Renal pelvis (tissue), 4 donors: Measurements from ENCODE around the gene PTPRM. TPM values are rescaled to one million over a fixed set of nuclear protein-coding genes. Genes with fewer than 3 reads are reported as not detected.
"Not testable (repeated sequence)": the region's sequence is repeated elsewhere in the genome, so short reads cannot be mapped to it uniquely, and the experiment has no call there.

Experiments used
- DNase-seq: peaks from one replicate; pipeline ENCODE4 v3.0.0-alpha.2; 2013
- polyA plus RNA-seq, 3 donors: library from polyadenylated mRNA; unstranded; fragments of 120-200 nt; gene quantifications; one replicate each; pipeline ENCODE4 v1.2.1, GENCODE V29; 2013; ENCODE audit not compliant: insufficient read length in 3 of 3

PTPRM gene
- polyA plus RNA-seq, 3 donors: 77.7 to 97.3 (median 83.7) TPM

- no peak for DNase-seq
Observed at GRCh38 chr18:7725897-7726296, 158.8 kb downstream of the PTPRM start.

- DNase-seq: no peak
Observed at GRCh38 chr18:7726522-7726921, 159.4 kb downstream of the PTPRM start.

GRCh38 chr18:7727361-7728076 is 160.4 kb downstream of the PTPRM start:
- DNase-seq: no peak

- no peak for DNase-seq
Observed at GRCh38 chr18:7728297-7728696, 161.2 kb downstream of the PTPRM start.

DNA sequence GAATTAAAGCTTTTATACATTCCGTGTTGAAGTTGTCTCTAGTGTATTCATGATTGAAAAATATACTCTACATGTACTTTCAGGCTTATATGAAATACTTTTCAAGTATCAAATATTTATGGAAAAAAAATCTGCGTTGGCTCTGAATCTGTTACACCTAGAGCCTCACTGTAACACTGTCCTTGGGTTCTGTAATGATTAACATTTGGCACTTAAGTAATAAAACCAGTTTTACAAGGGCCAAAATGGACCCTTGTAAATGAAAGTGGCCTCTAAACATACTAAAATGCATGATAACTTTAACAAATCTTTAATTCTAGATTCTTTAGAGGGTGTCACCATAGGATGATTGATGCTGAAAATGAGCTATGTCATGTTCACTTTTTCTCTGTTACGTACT is 162.8 kb downstream of the PTPRM start:
- DNase-seq: no peak

GRCh38 chr18:7730682-7731081 is 163.6 kb downstream of the PTPRM start:
- no peak for DNase-seq

GRCh38 chr18:7733642-7734041 is 166.5 kb downstream of the PTPRM start:
- no peak for DNase-seq

GRCh38 chr18:7735196-7735595 is 168.1 kb downstream of the PTPRM start:
- no peak for DNase-seq

GRCh38 chr18:7735626-7736175 is 168.6 kb downstream of the PTPRM start:
- DNase-seq: no peak

GRCh38 chr18:7736526-7736925 is 169.4 kb downstream of the PTPRM start:
- not testable (repeated sequence) for DNase-seq

GRCh38 chr18:7737550-7737949 is 170.4 kb downstream of the PTPRM start:
- DNase-seq: no peak

- DNase-seq: no peak
Observed at GRCh38 chr18:7740821-7741220, 173.7 kb downstream of the PTPRM start.

DNA sequence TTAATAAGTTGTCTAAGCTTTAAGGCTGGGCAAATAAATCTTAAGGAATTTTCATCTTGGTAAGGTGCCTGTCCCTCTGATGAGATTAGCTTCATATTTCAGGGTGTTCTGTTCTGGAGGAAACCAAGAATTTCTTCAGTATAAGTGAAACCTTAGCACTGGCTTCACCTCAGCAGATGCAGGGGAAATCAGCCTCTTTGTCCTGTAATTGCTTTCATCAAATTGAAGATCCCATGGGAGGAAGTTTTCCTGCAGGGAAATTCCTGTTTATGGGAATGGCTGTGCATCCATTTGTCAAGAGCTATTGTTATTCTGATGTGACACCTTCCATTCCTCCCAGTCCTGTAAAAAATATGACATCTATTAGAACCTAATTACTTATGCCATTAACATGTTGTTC is 174.5 kb downstream of the PTPRM start:
- no peak for DNase-seq

DNA sequence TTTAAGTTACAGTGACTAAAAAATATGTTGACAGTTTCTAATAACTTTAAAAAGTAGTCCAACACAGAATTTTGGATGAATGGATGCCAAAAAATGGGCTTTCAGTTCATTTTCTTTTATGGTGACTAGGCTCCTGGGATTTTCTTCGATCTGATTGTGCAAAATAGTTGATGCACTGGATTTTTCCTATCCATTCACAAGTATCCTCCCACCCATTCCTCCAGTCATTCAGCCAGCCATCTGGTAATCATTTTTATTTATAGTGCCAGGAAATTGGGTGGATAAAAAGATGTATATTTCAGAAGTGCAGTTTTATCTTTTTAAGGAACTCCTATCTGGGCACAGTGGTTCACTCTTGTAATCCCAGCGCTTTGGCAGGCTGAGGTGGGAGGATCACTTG is 175.1 kb downstream of the PTPRM start:
- DNase-seq: no peak

DNA sequence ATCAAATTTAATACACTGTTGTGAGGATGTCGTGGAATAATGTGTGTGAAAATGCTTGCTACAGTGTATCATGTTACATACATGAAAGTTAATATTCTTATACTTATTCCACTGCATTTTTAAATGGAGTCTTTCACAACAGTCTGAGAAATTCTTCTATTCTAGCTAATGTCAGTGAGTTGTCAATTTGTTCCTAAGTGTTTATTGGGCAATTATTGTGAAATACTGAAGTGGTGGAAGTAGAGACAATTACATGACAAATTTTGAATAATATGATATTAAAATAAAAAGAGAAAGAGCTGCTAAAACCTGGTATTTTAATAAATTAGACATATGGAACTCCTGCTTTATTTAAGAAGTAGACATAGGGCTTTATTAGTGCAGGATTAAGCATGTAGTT is 176.1 kb downstream of the PTPRM start:
- no peak for DNase-seq

DNA sequence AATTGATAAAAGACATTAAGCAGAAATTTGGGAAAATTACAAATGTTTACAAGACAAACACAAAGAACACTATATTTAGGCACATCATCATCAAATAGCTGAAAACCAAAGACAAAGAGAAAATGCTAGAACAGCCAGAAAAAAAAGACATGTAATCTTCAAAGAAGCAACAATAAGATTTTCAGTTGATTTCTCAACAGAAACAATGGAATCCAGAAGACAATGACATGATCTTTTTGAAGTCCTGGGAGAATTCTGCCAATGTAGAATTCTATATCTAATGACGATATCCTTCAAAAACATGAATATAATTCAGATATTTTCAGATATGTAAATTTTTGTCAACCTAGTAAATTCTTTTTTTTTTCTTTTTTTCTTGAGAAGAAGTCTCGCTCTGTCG is 179.0 kb downstream of the PTPRM start:
- DNase-seq: no peak

DNA sequence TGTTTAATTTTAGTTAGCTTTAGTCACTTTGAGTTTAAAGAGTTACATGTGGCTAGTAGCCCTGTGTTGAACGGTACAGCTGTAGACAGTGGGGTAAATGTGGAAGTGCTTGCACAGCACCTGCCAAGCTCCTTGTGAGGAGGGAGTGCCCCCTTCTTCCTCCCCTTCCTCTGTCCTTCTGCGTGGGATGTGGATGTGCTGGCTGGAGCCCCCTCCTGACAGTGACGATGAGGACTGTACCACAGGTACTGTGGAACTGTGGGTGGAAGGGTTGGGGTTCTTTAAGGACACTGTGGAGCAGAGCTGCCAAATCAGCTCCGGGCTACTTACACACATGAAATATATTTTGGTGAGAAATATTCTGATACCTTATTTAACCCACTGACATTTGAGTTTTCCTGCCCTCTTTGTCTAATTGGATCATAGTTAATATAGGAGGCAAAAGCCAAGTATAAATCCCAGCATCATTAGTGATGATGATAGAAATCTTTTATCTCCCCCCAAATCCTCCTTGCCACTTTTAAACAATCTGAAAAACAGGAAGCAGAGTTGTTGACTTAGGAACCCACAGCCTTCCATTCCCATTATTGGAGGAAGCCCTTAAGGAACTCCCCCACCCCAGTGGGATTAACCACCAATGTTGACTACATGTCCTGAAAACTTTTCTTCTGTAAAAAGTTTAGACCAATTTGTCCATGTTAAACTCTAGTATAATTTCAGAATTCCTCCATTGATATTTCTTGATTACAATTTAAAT is 181.3 kb downstream of the PTPRM start:
- no peak for DNase-seq

- no peak for DNase-seq
Observed at GRCh38 chr18:7749008-7749405, 181.9 kb downstream of the PTPRM start.

DNA sequence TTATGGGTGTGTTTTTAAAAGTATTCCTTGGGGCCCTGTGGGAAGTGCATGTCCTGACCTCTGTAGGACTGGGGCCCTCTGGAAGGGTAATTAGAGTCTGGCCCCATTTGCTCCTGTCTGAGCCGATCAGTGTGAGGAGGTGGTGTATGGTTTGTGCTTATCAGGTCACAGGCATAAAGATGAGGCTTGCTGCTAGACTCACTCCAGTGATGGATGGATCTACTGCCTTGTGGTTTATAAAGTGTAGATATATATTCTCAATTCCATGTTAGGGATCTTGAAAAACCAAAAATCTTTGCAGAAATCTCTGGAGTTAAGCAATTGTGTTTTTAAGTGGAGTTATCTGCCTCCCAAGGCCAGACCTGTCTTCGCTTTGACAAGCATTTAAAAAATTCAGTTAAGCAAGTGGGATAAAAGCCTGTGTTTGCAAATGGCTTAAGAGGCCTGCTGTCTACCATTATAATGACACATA is 182.4 kb downstream of the PTPRM start:
- no peak for DNase-seq

DNA sequence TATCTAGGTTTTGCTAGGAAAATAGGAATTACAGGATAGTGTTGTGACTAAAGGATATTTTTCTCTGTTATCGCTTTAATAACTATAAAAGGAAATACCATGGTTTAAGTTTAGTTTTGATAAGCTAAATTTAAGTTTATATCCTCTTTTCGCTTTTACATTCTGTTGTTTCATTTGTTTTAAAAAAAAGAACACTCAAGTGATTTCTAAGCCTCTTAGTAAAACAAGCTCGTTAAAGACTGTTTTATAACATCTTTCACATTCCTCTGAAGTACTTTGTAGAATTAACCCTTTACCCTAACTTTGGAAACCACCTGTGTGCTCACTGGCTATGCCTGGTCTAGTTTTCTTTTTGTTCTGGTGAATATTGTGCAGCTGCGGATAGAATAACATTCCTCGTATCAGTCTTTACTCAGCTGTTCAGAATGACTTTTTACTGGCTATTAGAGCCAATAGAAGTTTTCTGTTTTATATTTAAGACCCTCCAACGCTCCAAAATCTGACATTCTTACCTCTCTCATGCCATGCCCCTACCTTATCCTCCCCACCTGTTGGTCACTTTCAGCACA is 183.1 kb downstream of the PTPRM start:
- peak; percentile 22 for DNase-seq

- DNase-seq: no peak
Observed at GRCh38 chr18:7750966-7751365, 183.8 kb downstream of the PTPRM start.

DNA sequence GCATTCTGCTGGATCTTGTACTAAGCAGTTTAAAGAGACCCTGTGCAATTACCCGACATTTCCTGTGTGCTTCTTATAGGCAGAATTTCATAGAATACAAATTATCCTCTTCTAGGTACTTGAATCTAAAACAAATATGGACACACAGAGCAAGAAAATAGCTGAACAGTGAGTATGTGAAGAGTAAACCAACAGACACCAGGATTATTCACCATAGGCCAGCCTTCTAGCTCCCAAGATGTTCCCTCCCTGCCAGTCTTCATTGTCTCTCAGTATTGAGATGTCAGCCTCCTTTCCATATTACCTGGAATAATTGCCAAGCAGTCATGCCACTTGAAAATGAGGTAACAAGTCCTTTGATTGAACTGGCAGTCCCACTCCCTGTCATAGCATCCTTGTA is 187.1 kb downstream of the PTPRM start:
- DNase-seq: no peak

DNA sequence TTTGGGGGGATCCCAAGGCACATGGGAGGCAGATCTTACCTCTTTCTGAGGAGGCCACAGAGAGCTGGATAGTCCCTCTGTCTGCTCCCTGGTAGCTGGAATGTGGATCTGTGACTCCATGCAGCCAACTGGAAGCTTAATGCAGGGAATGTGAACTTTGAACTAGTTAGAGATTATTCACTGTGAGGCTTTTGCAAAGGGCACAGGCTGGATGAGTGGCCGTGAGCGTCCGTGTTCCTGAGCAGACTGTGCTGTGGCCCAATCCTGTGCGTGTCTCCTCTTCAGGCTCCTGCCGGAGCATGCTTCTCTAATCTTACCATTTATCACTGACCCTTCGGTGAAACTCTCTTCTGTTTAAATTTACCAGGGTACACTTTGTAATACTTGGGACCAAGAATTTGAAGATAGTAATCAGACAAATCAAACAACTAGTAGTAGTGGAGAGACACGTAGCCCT is 187.6 kb downstream of the PTPRM start:
- no peak for DNase-seq
